GM18870 (cell line): Measurements from ENCODE around the gene RSPH3.
A peak's percentile ranks its signal among the peaks of the same experiment; 100 is the strongest.
"Not testable (repeated sequence)": the region's sequence is repeated elsewhere in the genome, so short reads cannot be mapped to it uniquely, and the experiment has no call there.

Experiments used
- ATAC-seq: cut with Tn5 transposase; IDR thresholded peaks from one replicate; pipeline ENCODE4 v1.9.1; 2021; ENCODE audit warnings: moderate library complexity; ENCODE audit not compliant: unreplicated experiment

Gene RSPH3

GRCh38 chr6:159025224-159025623 lies 25.2 kb upstream of the RSPH3 start:
- ATAC-seq = not testable (repeated sequence)

- no peak for ATAC-seq
Observed at GRCh38 chr6:159023893-159024292, 23.9 kb upstream of the RSPH3 start.

GRCh38 chr6:159020011-159020410 lies 20.0 kb upstream of the RSPH3 start:
- no peak for ATAC-seq

GRCh38 chr6:159017757-159018559 lies 18.0 kb upstream of the RSPH3 start:
- no peak for ATAC-seq

- no peak for ATAC-seq
Observed at GRCh38 chr6:159014406-159014805, 14.4 kb upstream of the RSPH3 start.

- no peak for ATAC-seq
Observed at GRCh38 chr6:159013229-159013628, 13.2 kb upstream of the RSPH3 start.

- no peak for ATAC-seq
Observed at GRCh38 chr6:159012201-159012600, 12.2 kb upstream of the RSPH3 start.

- ATAC-seq = not testable (repeated sequence)
Observed at GRCh38 chr6:159010037-159010612, 10.1 kb upstream of the RSPH3 start.

- ATAC-seq = no peak
Observed at GRCh38 chr6:159008656-159009288, 8.8 kb upstream of the RSPH3 start.

GRCh38 chr6:159007510-159007909 lies 7.5 kb upstream of the RSPH3 start:
- ATAC-seq = no peak

GRCh38 chr6:159005436-159005835 lies 5.4 kb upstream of the RSPH3 start:
- ATAC-seq = no peak

GRCh38 chr6:159004592-159004991 lies 4.6 kb upstream of the RSPH3 start:
- no peak for ATAC-seq

- ATAC-seq = no peak
Observed at GRCh38 chr6:159002432-159003155, 2.6 kb upstream of the RSPH3 start.

- ATAC-seq = peak; percentile 31
Observed at GRCh38 chr6:158999154-158999665, 792 bp downstream of the RSPH3 start.

GRCh38 chr6:158996856-158997255 lies 3.1 kb downstream of the RSPH3 start:
- no peak for ATAC-seq

GRCh38 chr6:158993639-158994038 lies 6.4 kb downstream of the RSPH3 start:
- no peak for ATAC-seq

GRCh38 chr6:158991017-158991723 lies 8.8 kb downstream of the RSPH3 start:
- no peak for ATAC-seq

GRCh38 chr6:158989711-158990110 lies 10.3 kb downstream of the RSPH3 start:
- not testable (repeated sequence) for ATAC-seq

- no peak for ATAC-seq
Observed at GRCh38 chr6:158988477-158988876, 11.5 kb downstream of the RSPH3 start.

- ATAC-seq = no peak
Observed at GRCh38 chr6:158987657-158988056, 12.3 kb downstream of the RSPH3 start.

- ATAC-seq = no peak
Observed at GRCh38 chr6:158978757-158979156, 21.2 kb downstream of the RSPH3 start.
